ENCODE data around the gene ANO10.
A peak's percentile ranks its signal among the peaks of the same experiment; 100 is the strongest.

The ANO10 gene

DNA sequence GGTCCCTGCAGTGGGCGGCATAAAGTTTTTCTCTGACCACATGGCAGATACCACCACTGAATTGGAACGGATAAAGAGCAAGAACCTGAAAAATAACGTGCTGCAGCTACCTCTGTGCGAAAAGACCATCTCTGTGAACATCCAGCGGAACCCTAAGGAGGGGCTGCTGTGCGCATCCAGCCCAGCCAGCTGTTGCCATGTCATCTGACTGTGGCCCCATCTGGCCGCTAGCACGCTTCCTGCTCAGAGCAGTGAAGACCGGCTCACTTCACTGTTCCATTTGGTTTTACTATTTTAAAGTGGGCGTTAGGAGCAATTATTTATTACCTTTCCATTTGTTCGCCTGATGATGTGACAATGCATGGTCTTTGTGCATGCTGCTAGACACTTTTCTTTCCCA is 273.5 kb downstream of the ANO10 start:
- DNase-seq (ENCODE audit: low read depth in 2 of 2): no peak

DNA sequence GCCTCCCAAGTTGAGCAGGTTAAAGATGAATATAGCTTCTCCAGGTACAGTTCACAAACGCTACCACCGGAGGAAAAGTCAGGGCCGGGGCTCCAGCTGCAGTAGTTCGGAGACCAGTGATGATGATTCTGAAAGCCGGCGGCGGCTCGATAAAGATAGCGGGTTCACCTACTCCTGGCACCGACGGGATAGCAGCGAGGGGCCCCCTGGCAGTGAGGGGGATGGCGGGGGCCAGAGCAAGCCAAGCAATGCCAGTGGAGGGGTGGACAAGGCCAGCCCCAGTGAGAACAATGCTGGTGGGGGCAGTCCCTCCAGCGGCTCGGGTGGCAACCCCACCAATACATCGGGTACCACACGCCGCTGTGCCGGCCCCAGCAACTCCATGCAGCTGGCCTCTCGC is 274.0 kb downstream of the ANO10 start:
- DNase-seq (ENCODE audit: low read depth in 2 of 2): no peak

DNA sequence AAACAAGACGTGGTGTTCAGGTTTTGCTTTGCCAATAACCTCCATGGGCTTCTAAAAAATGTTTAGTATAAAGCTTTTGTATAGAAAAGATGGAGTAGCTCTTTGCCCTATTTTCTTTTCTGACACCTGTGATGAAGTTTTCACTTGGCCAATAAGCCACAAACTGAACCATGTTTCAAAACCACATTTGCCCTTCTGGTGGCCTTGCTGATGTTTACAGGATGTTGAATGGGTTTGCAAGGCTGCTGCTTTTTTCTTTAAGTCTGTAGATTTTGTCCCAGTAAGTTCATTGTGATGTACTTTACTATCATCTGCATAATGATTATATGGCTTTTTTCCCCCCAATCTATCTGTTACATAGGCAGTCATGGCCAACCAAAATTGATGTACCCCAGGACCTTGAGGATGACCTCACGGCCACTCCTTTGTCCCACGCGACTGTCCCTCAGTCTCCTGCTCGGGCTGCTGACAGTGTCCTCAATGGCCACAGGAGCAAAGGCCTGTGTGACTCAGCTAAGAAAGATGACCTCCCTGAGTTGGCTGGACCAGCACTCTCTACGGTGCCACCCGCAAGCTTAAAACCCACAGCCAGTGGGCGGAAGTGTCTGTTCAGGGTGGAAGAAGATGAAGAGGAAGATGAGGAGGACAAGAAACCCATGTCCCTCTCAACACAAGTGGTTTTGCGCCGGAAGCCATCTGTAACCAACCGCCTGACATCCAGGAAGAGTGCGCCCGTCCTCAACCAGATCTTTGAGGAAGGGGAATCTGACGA is 274.6 kb downstream of the ANO10 start:
- DNase-seq (ENCODE audit: low read depth in 2 of 2): peak in 1 of 2 donors; percentile 21

DNA sequence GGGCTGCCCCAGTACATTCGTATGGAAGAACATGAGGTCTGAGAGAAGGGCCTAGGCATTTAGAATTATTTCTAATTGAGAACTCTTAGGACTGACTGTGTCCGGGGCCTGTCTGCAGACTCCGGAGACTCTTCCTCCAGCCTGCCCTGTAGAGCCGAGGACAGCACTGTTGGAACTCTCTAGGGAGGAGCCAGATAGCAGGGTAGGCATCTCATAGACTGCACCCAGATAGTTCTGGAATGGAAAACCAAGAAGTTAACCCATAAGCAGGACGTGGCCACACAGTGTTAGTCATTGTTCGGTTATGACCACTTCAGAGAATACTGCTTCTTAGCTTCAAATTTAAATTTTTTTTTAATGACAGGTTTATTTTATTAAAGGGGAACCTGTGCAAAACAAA is 275.9 kb downstream of the ANO10 start:
- DNase-seq (ENCODE audit: low read depth in 2 of 2): no peak

DNA sequence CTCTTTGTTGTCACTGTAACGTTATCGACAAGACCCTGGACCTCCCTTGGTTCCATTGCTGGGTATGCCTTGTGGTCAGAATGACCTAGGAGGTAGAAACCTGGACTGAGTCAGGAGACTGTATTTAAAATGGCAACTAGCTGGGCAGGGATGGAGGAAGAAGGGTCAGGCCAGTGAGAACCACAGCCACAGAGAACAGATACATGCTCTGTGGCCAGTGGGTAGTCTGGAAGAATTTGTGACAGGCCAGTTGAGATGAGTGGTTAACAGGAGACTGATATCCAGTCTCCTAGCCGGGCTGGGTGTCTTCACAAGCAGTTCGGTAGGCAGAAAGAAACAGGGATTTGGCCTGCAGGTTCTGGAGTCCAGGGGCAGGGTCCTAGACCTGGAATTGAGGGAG is 276.6 kb downstream of the ANO10 start:
- no peak for DNase-seq (ENCODE audit: low read depth in 2 of 2)

DNA sequence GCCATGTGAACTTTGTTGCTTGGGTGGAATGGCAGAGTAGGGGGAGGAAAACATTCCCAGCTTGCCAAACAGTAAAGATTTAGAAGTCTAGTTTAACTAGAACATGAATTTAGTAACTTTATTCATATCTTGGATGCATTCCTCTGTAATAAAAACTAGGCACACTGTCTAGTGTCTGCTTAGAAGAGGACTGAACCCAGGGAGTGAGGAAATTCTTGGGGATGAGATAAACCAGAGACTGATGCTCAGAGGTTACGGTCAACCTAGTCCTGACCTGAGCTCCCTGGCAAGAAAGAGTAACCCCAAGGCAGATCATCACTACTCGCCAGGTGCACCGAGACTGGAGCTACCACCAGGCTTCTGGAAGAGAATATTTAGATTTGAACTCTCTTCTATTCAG is 277.3 kb downstream of the ANO10 start:
- DNase-seq (ENCODE audit: low read depth in 2 of 2): no peak

DNA sequence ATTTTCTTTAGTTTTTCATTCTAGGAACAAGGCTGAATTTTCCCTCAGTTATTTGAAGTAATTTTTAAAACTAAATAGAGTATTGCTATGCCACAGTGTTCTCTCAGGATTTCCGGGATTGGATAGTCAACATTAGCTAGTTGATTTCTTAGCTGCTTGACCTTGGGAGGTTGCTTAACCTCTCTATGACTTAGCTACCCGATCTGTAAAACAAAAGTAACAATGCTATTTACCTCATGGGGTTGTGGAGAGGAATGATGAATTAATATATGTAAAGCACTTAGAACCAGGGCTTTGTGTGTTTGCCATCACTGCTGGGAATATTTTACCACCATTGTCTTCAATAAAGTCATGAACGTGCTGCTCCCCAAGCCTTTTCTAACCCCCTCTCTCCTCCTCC is 278.0 kb downstream of the ANO10 start:
- no peak for DNase-seq (ENCODE audit: low read depth in 2 of 2)

DNA sequence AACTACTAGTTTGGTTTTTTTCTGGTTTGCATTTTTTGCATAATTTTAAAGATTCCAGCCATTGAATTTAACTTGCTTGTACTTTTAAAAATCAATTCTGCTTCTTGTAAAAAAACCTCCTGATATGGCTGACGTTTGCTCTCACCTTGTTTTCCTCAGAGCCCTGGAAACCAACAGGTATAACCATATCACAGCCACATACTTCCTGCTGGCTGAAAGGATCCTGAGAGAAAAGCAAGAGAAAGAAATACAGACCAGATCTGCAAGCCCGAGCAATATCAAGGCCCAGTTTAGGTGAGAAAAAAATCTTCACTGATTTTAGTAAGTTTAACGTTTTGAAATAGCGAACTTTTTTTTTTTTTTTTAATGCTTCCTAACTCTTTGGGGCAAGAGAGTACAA is 278.6 kb downstream of the ANO10 start:
- no peak for DNase-seq (ENCODE audit: low read depth in 2 of 2)

DNA sequence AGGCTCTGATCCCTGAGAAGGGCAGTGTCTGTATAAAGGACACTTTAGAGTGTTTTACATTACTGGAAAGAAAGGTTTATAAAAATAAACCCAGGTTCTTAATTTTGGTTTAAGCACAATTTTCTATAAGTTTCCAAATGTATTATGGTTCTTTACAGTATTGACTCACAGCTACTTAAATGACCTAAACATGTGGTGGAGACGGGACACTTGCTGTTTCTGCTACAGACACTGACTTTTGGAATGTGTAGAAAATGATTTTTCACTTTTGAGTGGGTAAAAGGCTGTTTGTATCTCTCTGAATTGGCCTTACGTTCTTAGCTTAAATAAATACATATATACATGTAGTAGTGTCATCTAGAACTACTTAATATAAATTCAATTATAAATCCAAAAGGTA is 280.0 kb downstream of the ANO10 start:
- no peak for DNase-seq (ENCODE audit: low read depth in 2 of 2)

DNA sequence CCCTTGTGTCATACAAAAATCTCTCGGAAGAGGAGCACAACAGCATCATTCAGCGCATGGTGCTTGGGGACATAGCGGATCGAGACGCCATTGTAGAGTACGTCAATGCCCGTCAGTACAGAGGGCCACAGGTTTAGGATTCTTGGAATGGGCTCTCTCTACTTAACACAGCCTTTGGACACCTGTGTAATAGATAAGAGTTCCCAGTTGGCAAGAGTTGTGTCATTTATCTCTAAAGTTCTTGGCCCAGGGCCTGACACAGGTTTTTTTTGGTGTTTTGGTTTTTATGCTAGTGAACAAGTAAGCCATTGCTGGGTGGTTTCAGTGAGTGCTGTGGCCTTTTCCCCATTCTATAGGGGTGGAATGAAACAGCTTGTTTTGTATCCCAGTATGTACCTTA is 281.4 kb downstream of the ANO10 start:
- DNase-seq (ENCODE audit: low read depth in 2 of 2): no peak

DNA sequence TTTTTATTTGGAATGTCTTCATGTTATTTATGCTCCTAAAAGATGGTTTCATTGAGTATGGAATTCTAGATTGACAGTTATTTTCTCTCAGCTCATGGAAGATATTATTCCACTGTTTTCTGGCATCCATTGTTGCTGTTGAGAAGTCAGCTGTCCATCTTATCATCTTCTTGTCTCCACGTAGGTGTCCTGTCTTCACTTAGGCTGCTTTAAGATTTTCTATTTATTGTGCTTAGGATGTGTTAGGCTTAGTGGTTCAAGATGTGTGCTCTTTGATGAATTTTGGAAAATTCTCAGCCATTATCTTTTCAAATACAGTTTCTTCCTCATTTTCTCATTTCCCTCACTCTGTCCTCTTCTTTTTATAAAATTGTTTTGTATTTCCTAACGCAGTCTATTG is 283.5 kb downstream of the ANO10 start:
- DNase-seq (ENCODE audit: low read depth in 2 of 2): no peak

DNA sequence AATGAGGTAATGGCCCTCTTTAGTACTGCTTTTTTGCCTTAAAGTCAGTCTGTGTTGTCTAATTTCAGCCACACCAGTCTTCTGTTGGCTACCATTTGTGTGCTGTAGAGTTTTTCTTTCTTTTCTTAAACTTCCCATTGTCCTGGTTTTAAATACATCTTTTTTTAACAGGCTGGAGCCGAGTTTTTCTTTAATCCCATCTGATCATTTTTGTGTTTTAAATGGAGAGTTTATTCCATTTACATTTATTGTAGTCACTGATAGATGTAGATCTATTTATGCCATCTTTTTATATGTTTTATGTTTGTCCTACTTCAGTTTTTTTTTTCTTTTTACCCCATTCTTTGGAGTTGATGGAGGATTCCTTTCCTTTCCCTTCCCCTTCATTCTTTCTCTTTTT is 286.0 kb downstream of the ANO10 start:
- no peak for DNase-seq (ENCODE audit: low read depth in 2 of 2)

DNA sequence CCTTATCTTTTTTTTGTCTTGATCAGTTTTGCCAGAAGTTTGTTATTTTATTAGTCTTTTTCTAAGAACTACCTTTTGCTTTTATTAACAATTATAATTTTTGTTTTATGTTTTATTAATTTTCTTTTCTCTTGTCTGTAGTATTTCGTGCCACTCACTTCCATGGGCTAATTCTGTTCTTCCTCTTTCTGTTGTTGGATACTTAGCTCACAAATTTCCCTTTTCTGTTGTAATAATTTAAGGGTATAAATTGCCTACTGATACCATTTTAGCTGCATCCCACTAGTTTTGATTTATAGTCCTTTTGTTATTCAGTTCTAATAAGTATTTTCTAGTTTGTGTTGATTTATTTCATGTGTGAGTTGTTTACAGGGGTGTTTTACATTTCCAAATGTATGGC is 286.8 kb downstream of the ANO10 start:
- no peak for DNase-seq (ENCODE audit: low read depth in 2 of 2)

DNA sequence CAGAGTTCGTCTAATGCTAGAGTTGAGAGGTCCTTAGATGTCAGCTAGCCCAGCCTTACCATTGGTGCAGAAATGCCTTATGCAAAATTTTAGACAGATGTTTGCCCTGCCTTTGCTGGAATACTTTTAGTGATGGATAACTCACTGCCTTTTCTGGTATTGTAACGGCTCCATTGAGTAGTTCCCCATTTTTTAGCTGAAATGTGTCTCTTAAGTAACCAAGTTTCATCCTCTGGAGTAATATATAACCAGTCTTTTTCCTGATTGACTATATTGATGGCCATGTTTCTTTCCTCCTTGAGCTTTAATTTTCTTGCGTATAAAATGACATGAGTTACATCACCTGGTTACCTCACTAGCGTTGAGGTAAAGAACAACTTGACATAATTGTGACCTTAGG is 290.4 kb downstream of the ANO10 start:
- DNase-seq (ENCODE audit: low read depth in 2 of 2): no peak

DNA sequence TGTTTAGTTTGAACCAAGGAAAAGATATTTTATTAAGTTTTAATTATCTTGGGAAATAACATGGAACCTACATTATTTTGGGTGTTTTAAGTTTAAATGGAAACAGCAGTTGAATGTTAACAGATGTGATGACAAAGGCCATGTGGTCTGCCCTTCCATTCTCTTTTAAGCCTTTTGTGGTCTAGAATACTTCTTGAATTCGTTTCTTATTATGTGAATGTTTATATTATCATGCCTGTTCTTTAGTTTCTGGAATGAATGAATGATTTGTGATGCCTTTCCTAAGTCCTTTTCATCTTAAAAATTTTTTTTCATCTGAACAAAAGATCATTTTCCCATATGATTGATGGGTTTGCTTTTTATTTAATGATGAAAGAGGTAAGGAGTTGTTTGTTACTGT is 290.8 kb downstream of the ANO10 start:
- no peak for DNase-seq (ENCODE audit: low read depth in 2 of 2)

DNA sequence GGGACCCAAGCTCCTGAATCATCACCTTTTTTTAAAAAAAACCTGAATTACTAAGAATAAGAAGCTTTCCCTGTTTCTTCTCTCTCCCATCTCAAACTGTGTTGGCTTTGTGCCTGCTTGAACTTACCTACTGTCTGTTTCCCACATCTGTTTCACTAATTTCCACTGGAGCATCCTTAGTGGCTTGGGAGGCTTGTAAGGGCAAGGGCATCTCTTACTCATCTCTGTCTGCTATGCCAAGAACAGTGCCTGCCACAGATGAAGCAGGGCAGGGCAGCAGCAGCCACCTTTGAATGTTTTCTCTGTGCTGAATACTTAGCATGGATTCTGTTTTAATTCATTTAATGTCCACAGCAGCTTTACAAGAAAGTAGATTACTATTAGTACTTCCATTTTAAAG is 293.2 kb downstream of the ANO10 start:
- no peak for DNase-seq (ENCODE audit: low read depth in 2 of 2)

DNA sequence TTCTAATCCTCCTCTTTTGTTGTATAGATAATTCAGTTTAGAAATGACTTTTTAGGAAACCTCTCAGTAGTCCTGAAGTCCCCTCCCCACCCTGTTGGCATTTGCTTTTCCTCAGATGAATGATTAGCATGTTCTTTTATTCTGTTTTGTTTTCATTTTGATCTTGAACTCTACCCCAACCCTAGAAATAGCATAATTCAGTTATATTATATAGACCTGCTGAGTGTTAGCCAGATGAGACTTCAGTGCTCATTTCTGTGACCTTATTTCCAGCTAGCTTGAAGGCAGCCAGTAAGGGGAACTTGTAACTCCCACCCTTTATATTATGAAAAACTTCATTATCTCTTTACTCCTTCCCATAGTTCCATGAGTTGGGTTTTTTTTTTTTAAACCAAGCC is 294.2 kb downstream of the ANO10 start:
- DNase-seq (ENCODE audit: low read depth in 2 of 2): no peak

DNA sequence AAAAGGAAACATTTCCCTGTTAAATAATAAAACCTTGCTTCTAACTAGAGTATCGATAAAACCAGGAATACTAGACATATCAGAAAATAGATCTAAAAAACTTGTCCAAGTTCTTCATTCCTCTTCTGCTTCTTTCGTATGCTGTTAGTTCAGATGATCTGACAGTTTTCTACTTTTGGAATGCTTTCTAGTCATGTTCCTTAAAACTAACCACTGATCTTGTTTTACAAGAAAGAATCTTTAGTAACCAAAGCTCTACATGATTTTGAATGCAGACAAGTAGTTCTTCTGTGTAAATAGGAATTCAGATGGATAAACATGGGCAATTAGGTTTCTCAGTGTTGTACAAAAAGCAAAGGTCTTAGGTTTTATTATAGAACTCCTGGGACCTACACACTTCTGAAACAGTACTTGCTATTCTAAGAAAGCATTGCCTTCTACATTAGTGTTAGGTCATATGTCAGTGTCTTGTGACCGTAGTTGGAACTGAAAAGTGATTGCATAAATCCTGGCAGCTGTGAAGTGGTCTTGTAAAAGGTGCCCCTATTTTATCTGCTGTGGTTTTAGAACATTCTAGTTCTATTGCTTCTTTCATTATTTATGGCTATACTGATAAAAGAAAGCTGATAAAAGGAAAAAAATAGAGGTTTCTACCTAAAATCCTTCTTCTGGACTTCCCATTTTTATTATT is 294.8 kb downstream of the ANO10 start:
- no peak for DNase-seq (ENCODE audit: low read depth in 2 of 2)

DNA sequence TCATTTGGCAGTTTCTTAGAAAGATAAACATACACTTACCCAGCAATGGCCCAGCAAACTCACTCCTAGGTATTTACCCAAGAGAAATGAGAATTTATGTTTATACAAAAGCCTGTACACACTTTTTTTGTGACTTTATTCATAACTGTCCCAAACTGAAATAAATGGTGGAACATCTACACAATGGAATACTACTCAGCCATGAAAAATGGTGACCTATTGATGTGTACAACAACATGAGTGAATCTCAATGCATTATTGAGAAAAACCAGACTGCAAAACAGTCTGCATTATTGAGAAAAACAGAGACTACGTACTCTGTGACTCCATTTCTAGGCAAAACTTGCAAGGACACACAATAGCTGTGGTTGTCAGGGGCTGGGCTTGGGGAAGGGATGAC is 298.3 kb downstream of the ANO10 start:
- no peak for DNase-seq (ENCODE audit: low read depth in 2 of 2)

DNA sequence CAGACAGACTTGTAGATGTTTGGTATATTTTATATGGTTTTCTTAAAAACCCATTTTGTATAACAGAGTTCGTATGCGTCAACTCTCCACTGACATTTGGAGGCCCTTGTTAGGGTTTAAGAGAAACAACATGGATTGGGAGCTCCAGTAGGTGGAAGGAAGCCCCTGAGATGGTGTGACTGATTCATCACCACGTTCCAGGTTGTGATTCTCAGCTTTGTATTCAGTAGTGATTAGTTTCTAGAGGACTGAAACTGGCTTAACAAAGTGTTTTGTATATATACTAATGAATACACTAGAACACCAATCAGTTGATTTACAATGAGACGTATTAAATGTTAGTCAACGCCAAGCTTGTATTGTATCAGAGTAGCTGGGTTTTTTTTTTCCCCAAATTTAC is 301.5 kb downstream of the ANO10 start:
- no peak for DNase-seq (ENCODE audit: low read depth in 2 of 2)

DNA sequence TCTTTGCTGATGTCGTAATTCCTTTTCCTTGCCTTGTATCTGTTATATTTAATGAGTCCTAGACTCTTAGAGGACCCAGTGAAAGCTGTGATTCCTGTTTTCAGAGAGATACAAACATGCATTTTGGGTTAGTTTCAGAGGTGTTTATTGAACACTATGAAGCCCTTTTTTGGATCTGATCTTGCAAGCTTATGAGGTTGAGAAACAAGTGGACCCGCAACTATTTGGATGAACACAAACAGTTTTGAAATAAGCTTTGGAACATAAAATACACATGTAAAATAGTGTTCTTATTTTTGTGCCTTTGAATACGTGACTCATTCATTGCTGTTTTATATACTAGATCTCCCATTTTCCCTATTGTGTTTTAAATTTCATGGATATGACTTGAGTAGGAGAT is 302.0 kb downstream of the ANO10 start:
- no peak for DNase-seq (ENCODE audit: low read depth in 2 of 2)

DNA sequence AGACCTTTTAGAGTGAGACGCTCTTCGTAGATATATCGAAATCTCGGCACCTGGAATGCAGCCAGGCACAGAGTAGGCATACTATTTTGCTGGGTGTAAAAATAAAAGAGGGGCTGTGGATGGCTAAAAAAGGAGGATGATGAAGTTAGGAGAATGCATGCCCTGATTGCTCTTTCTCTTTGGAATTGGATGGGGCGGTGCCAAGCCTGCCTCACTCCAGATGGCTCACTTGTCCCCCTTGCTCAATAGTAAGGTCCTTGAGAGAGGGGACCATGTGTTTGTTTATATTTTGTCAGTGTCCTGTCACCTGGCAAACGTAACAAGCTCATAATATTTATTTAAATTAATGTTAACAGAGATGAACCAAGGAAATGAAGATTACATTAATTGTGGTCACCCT is 302.4 kb downstream of the ANO10 start:
- DNase-seq (ENCODE audit: low read depth in 2 of 2): no peak

DNA sequence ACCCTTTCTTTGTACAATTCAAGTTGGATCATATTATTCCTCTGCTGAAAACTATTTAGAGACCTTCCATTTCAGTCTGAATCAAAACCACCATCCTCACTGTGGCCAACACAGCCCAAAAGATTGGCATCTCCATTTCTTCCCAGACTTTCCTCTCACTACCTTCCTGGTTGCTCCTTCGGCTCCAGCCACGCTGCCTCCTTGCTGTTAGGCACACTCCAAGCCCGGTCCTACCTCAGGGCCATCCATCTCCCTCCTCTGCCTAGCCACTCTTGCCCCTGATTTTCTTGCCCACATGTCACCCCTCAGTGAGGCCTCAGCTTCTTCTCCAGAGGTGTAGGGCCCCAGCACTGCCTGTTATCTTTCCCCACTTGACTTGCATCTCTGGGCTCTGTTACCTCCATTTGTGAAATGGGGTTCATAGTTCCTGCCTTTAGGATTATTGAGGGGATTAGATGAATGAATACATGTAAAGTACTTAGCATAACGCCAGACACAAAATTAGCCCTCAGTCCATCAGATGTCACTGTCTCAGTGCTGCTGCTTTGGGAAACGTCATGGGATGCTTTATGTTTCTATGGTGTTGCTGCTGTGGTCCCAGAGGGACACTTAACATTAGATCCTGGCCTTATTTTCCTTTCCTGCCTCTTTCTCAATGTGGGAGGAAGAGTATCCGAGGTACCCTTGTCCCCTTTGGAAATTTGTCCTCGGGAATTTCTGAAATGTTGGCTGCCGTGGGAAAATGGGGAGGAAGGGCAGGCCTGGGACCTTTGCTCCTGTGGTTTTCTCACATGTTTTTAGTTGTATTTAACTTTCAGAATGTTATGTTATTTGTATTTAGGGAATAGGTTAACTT is 304.1 kb downstream of the ANO10 start:
- no peak for DNase-seq (ENCODE audit: low read depth in 2 of 2)

All from stimulated activated CD8-positive, alpha-beta memory T cell treated with anti-CD3 and anti-CD28 coated beads, Interleukin-2, amount 100 ng/mL, for 1 hour (primary cell).